Hepatocyte (in vitro differentiated cells): ENCODE data around the gene AK5. TPM values are rescaled to one million over a fixed set of nuclear protein-coding genes. Genes with fewer than 3 reads are reported as not detected.

Source experiments
- DNase-seq: peaks from one replicate; pipeline ENCODE4 v3.0.0-alpha.2; 2016; ENCODE audit warnings: low spot score
- H2AFZ ChIP-seq: fragments of 200-600 bp; sonication (generic); 2 replicates; pipeline ENCODE4 v1.6.0; 2016; ENCODE audit warnings: antibody characterized with exemption, mild to moderate bottlenecking
- H3K27ac ChIP-seq: fragments of 200-600 bp; sonication (generic); 2 replicates; pipeline ENCODE4 v1.5.1; 2016; ENCODE audit warnings: mild to moderate bottlenecking
- H3K27me3 ChIP-seq: fragments of 200-600 bp; sonication (generic); 2 replicates; pipeline ENCODE4 v1.6.1; 2016
- H3K36me3 ChIP-seq: fragments of 200-600 bp; sonication (generic); replicated peaks from 2 replicates; pipeline ENCODE4 v1.5.1; 2016; ENCODE audit warnings: low read depth; ENCODE audit not compliant: insufficient read depth
- H3K4me1 ChIP-seq: fragments of 200-600 bp; sonication (generic); 2 replicates; pipeline ENCODE4 v1.5.1; 2016; ENCODE audit warnings: mild to moderate bottlenecking, moderate library complexity; ENCODE audit not compliant: insufficient read depth
- H3K4me2 ChIP-seq: fragments of 200-600 bp; sonication (generic); 2 replicates; pipeline ENCODE4 v1.6.0; 2016
- H3K4me3 ChIP-seq: fragments of 200-600 bp; sonication (generic); 2 replicates; pipeline ENCODE4 v1.5.1; 2016; ENCODE audit warnings: mild to moderate bottlenecking
- H3K79me2 ChIP-seq: fragments of 200-600 bp; sonication (generic); 2 replicates; pipeline ENCODE4 v1.6.0; 2017; ENCODE audit warnings: mild to moderate bottlenecking
- H3K9me2 ChIP-seq: fragments of 200-600 bp; sonication (generic); replicated peaks from 2 replicates; pipeline ENCODE4 v1.6.0; 2017; ENCODE audit warnings: mild to moderate bottlenecking; ENCODE audit not compliant: insufficient read depth
- H3K9me3 ChIP-seq: fragments of 200-600 bp; sonication (generic); 2 replicates; pipeline ENCODE4 v1.5.1; 2016; ENCODE audit warnings: low read depth, mild to moderate bottlenecking
- H4K20me1 ChIP-seq: fragments of 200-600 bp; sonication (generic); 2 replicates; pipeline ENCODE4 v1.6.0; 2016; ENCODE audit warnings: mild to moderate bottlenecking; ENCODE audit not compliant: insufficient read depth, poor library complexity, severe bottlenecking
- EZH2 ChIP-seq: fragments of 200-600 bp; sonication (generic); IDR thresholded peaks from 2 replicates; pipeline ENCODE4 v1.6.1; 2016; ENCODE audit warnings: antibody characterized with exemption, mild to moderate bottlenecking, borderline replicate concordance
- EZH2phosphoT487 ChIP-seq: fragments of 200-600 bp; sonication (generic); IDR thresholded peaks from one replicate; pipeline ENCODE4 v1.6.1; 2018; ENCODE audit warnings: antibody characterized with exemption, mild to moderate bottlenecking, low read depth, moderate library complexity; ENCODE audit not compliant: unreplicated experiment, severe bottlenecking
- WGBS: methylation state at CpG from one replicate; pipeline ENCODE4 v1.1.6; 2016; ENCODE audit warnings: low lambda C conversion rate; ENCODE audit errors: missing lambda C conversion rate; 5-methylcytosine and 5-hydroxymethylcytosine counted together
- polyA plus RNA-seq: library from polyadenylated mRNA; unstranded; fragments of >200 nt; fragmentation: Nextera tagmentation; extraction: Ambion mirVana; gene quantifications from 2 replicates; pipeline ENCODE4 v1.2.1, GENCODE V29; 2016
- total RNA-seq: library from RNA; depleted of rRNA; stranded (reverse); fragments of >200 nt; gene quantifications from 2 replicates; pipeline ENCODE4 v1.2.3, GENCODE V29; 2014
- TF ChIP-seq, protein P1 (sequence below): fragments of 200-600 bp; sonication (generic); IDR thresholded peaks from 2 replicates; pipeline ENCODE4 v1.5.1; 2016; ENCODE audit warnings: antibody characterized with exemption, mild to moderate bottlenecking; ENCODE audit not compliant: poor library complexity

AK5 gene
- total and polyA plus RNA-seq, 2 experiments from 2014 or later: 0.05 TPM; not detected in 1

DNA sequence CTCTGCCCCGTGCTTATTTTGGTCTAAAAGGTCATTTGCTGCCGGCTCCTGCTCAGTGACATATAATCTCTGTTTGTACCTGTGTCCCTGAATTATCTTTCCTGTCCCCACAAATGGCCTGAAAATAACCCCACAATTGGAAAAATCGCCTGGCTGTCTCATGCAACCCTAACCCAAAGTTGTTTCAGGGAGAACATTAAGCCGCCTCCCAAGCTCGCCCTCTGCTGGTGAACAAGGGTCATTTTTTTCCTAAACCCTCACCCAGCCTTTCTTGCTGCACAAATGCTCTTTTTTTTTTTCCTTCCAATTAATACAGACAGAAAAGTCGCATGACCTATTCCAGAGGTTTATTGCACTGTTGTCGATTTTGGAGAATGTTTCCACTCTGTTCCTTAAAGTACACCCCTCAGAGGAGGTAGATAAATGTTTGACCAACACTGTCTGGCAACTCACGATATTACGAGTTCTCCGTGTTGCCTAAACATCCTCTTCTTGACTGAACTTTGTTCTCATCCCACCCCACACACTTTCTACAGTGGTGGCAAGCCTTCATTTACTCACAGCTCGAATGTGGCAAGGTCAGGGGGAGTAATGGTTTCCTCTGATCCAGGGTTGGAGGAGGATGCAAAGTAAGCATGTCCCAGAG, 252.0 kb downstream of the AK5 start:
- Histone ChIP-seq H3K4me2 (peak overlapping the region; percentile 68), H2AFZ (peak overlapping the region; percentile 50)
- DNase-seq: peak; percentile 71

DNA sequence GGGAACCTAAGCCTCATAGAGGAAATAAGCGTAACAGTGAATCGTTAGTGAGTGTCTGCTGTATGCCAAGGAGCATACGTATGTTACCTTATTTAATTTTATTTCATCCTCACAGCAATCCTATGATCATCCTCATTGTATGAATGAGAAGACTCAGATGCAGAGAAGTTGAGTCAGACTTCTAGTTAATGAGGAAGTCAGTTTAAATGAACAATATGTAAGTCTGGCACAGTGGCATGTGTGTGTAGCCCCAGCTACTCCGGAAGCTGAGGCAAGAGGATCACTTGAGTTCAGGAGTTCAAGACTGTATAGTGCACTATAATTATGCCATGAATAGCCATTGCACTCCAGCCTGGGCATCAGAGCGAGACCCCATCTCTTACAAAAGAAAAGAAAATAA, 252.6 kb downstream of the AK5 start:
- Histone ChIP-seq H3K4me1 (no peaks in the 10 kb centered on the region), H3K9me2 (no peaks in the 10 kb centered on the region), H3K4me3 (no peak overlapping the region), H3K27me3 (no peaks in the 10 kb centered on the region), H4K20me1 (no peaks in the 10 kb centered on the region), H3K79me2 (no peaks in the 10 kb centered on the region), H3K36me3 (no peaks in the 10 kb centered on the region), H2AFZ (no peak overlapping the region), H3K4me2 (no peak overlapping the region), H3K27ac (no peak overlapping the region), H3K9me3 (no peaks in the 10 kb centered on the region)
- WGBS: 91% methylated on average over 5 of the region's 5 CpGs
- no peak for TF ChIP-seq EZH2phosphoT487
- TF ChIP-seq, protein P1, sequence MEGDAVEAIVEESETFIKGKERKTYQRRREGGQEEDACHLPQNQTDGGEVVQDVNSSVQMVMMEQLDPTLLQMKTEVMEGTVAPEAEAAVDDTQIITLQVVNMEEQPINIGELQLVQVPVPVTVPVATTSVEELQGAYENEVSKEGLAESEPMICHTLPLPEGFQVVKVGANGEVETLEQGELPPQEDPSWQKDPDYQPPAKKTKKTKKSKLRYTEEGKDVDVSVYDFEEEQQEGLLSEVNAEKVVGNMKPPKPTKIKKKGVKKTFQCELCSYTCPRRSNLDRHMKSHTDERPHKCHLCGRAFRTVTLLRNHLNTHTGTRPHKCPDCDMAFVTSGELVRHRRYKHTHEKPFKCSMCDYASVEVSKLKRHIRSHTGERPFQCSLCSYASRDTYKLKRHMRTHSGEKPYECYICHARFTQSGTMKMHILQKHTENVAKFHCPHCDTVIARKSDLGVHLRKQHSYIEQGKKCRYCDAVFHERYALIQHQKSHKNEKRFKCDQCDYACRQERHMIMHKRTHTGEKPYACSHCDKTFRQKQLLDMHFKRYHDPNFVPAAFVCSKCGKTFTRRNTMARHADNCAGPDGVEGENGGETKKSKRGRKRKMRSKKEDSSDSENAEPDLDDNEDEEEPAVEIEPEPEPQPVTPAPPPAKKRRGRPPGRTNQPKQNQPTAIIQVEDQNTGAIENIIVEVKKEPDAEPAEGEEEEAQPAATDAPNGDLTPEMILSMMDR: no peak
- no peak for TF ChIP-seq EZH2
- no peak for DNase-seq

More for the DNA sequence above, 252.0 kb downstream of the AK5 start:
- Histone ChIP-seq H3K79me2 (no peaks in the 10 kb centered on the region), H3K4me3 (no peak overlapping the region), H3K9me3 (no peaks in the 10 kb centered on the region), H3K9me2 (no peaks in the 10 kb centered on the region), H3K36me3 (no peaks in the 10 kb centered on the region), H4K20me1 (no peaks in the 10 kb centered on the region), H3K4me1 (no peaks in the 10 kb centered on the region), H3K27me3 (no peaks in the 10 kb centered on the region), H3K27ac (no peak overlapping the region)
- no peak for TF ChIP-seq EZH2
- TF ChIP-seq, protein P1: peak; percentile 74
- 31% methylated on average over 11 of the region's 11 CpGs for WGBS

DNA sequence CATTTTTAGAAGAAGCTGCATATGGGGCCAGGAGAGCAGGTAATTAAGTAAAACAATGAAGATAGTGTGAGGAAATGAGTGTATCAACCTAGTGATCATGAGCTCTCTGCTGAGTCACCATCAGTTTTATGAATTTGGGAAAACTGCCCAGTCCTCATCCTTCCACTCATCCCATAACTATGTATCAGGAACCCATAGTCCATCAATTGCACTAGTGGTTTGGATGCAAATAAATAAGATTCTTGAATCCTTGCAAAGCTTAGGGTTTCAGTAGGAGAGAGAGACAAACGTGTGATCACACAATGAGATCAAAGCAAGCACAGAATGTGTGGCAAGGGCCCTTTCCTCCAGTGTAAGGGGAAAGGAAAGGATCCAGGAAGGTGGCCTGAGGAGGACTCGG, 255.0 kb downstream of the AK5 start:
- H3K4me1 ChIP-seq: no peaks in the 10 kb centered on the region
- H3K27ac ChIP-seq: no peak overlapping the region
- no peaks in the 10 kb centered on the region for H3K9me3 ChIP-seq
- no peaks in the 10 kb centered on the region for H3K79me2 ChIP-seq
- no peaks in the 10 kb centered on the region for H3K27me3 ChIP-seq
- H2AFZ ChIP-seq: no peak overlapping the region
- no peak overlapping the region for H3K4me2 ChIP-seq
- H3K9me2 ChIP-seq: no peaks in the 10 kb centered on the region
- TF ChIP-seq, protein P1: no peak
- no peaks in the 10 kb centered on the region for H3K36me3 ChIP-seq
- 76% methylated on average over 2 of the region's 2 CpGs for WGBS
- DNase-seq: no peak
- no peaks in the 10 kb centered on the region for H4K20me1 ChIP-seq
- no peak overlapping the region for H3K4me3 ChIP-seq
